HG03354 (cell line): ENCODE measurements around the gene IMPDH1.

Experiments
- ATAC-seq: cut with Tn5 transposase; IDR thresholded peaks from one replicate; pipeline ENCODE4 v1.9.1; 2021; ENCODE audit warnings: mild to moderate bottlenecking; ENCODE audit not compliant: unreplicated experiment, poor library complexity, severe bottlenecking

Gene IMPDH1

DNA sequence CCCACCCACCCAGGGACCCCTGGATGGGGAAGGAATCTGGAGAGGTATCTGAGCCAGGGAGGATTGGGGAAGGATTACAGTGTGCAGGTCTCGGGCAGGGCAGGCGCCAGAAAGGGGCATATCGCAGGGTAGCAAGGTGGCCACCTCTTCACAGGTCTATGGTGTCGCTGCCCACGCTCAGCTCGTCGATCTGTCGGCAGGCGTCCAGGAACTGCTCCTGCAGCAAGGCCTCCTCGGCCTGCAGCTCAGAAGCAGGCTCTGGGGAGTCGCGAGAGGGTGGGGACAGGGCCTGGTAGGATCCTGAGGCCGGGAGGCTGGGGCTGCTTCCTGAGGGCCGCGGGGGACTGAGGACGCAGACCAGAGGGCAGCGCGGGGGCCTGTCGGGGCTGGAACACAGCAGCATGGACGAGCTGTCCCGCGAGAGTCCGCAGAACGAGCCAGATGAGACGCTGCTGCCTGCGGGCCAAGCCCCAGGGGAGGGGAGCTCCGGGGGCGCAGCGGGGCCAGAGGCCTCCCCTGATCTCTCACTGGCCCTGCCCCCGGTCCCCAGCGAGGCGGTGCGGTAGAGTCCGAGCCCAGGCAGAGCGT lies 59.0 kb downstream of the IMPDH1 start:
- ATAC-seq: no peak

DNA sequence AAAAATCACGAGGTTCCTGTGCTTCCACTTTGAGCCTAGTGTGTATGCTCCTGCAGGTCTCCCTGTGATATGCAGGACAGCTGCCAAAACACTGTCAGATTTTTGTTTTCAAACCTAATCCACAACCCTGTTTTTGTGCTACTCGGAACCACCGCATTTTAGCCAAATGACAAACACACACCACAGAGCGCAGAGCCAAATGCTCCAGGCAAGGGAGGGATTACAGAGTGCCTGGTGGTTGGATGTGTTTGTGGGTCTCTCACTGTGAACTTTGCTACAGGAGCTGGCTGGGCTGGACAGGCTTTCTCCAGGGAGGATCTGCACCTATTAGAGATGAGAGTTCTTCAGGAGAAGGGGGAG lies 60.3 kb downstream of the IMPDH1 start:
- no peak for ATAC-seq

DNA sequence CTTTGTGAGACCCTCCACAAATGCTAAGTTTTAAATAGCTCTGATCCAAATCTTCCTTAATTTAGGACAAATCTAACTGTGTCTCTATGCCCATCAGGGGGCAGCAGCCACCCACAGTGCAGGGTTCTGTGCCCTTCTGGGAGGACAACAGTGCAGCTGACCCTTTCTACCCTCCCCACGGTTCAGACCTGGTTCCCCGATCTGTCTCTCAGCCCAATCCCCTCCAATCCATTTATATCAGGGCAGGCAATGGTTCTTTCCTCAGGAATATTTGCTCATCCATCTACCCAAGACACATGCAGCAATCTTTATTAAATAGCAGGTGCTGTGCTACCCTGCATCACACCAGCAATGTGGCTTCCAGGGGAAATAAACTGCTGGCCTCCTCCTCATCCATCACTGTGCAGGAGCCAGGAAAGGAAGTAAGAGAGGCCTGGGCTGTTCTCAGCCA lies 62.1 kb downstream of the IMPDH1 start:
- no peak for ATAC-seq

GRCh38 chr7:128344431-128344774 lies 65.4 kb downstream of the IMPDH1 start:
- ATAC-seq: no peak

- ATAC-seq: peak; percentile 96
Measured at GRCh38 chr7:128343554-128344430, 66.0 kb downstream of the IMPDH1 start, which contains the start of gene RBM28. RBM28 (minus strand) TSS chr7:128343908; CDS start chr7:128343793, 115 bp downstream.
